Measurements from ENCODE around the gene ESYT1.
"Not testable (repeated sequence)": the region's sequence is repeated elsewhere in the genome, so short reads cannot be mapped to it uniquely, and the experiment has no call there.

ESYT1 gene

DNA sequence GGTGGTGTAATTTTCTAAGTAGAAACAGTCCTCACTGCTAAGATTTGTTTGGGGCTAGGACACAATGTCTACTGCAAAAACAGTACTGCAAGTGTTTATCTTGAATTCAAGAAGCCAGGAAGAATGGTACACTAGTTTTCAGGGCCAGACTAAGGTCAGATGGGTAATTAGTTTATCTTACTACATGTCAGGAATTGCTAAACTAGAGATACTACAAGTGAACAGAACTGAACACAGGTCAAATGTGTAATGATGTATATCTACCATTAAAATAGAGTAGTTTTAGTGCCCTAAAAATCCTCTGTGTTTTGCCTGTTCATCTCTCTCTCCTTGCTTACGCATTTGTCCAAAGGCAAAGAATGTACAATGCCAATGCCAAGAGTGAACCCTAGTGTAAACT, 14.0 kb upstream of the ESYT1 start:
- Histone ChIP-seq H3K27me3 (ENCODE audit: insufficient read depth, poor library complexity, severe bottlenecking) (no peaks in the 10 kb centered on the region), H3K4me3 (replicated peaks; ENCODE audit: insufficient read depth, low read length) (no peak overlapping the region), H3K27ac (replicated peaks) (no peak overlapping the region)
- TF ChIP-seq SPI1 (IDR thresholded peaks at IDR 0.05; ENCODE audit: borderline replicate concordance, low read depth) (no peak), GABPA (IDR thresholded peaks at IDR 0.05; ENCODE audit: low read depth) (no peak)
- TF ChIP-seq, protein P1, sequence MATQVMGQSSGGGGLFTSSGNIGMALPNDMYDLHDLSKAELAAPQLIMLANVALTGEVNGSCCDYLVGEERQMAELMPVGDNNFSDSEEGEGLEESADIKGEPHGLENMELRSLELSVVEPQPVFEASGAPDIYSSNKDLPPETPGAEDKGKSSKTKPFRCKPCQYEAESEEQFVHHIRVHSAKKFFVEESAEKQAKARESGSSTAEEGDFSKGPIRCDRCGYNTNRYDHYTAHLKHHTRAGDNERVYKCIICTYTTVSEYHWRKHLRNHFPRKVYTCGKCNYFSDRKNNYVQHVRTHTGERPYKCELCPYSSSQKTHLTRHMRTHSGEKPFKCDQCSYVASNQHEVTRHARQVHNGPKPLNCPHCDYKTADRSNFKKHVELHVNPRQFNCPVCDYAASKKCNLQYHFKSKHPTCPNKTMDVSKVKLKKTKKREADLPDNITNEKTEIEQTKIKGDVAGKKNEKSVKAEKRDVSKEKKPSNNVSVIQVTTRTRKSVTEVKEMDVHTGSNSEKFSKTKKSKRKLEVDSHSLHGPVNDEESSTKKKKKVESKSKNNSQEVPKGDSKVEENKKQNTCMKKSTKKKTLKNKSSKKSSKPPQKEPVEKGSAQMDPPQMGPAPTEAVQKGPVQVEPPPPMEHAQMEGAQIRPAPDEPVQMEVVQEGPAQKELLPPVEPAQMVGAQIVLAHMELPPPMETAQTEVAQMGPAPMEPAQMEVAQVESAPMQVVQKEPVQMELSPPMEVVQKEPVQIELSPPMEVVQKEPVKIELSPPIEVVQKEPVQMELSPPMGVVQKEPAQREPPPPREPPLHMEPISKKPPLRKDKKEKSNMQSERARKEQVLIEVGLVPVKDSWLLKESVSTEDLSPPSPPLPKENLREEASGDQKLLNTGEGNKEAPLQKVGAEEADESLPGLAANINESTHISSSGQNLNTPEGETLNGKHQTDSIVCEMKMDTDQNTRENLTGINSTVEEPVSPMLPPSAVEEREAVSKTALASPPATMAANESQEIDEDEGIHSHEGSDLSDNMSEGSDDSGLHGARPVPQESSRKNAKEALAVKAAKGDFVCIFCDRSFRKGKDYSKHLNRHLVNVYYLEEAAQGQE (IDR thresholded peaks at IDR 0.05; ENCODE audit: insufficient replicate concordance, low read depth), result no peak
- DNase-seq (ENCODE audit: low read depth in 1 of 2, low spot score in 1 of 2), result no peak

DNA sequence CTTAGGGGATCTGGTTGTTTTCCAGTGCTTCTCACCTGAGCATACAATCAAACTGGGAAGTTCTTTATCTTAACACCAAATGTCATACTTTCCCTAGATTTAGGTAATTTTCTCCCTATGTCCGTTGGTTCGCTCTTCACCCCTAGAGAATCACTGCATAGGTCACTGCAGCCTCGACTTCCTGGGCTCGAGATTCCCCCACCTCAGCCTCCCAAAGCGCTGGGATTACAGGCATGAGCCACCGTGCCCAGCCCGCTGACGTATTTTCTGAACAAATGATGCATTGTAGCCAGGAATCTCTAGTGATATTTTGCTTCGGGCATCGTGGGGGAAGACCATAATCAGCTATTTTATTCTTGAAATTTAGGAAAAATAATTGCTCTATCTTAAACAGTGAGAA, 12.7 kb upstream of the ESYT1 start:
- DNase-seq (ENCODE audit: low read depth in 1 of 2, low spot score in 1 of 2), result no peak
- Histone ChIP-seq H3K27me3 (ENCODE audit: insufficient read depth, poor library complexity, severe bottlenecking) (no peaks in the 10 kb centered on the region), H3K27ac (replicated peaks) (peak overlapping the region; percentile 96), H3K4me3 (replicated peaks; ENCODE audit: insufficient read depth, low read length) (peak overlapping the region; percentile 70)
- TF ChIP-seq SPI1 (IDR thresholded peaks at IDR 0.05; ENCODE audit: borderline replicate concordance, low read depth) (no peak), GABPA (IDR thresholded peaks at IDR 0.05; ENCODE audit: low read depth) (no peak), POLR2AphosphoS5 (IDR thresholded peaks at IDR 0.05; ENCODE audit: low read depth) (no peak; the same call in 1 of the 2 replicates)
- TF ChIP-seq, protein P2, sequence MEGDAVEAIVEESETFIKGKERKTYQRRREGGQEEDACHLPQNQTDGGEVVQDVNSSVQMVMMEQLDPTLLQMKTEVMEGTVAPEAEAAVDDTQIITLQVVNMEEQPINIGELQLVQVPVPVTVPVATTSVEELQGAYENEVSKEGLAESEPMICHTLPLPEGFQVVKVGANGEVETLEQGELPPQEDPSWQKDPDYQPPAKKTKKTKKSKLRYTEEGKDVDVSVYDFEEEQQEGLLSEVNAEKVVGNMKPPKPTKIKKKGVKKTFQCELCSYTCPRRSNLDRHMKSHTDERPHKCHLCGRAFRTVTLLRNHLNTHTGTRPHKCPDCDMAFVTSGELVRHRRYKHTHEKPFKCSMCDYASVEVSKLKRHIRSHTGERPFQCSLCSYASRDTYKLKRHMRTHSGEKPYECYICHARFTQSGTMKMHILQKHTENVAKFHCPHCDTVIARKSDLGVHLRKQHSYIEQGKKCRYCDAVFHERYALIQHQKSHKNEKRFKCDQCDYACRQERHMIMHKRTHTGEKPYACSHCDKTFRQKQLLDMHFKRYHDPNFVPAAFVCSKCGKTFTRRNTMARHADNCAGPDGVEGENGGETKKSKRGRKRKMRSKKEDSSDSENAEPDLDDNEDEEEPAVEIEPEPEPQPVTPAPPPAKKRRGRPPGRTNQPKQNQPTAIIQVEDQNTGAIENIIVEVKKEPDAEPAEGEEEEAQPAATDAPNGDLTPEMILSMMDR (IDR thresholded peaks at IDR 0.05; ENCODE audit: insufficient read depth, low read length), result no peak
- TF ChIP-seq, protein P1 (IDR thresholded peaks at IDR 0.05; ENCODE audit: insufficient replicate concordance, low read depth), result no peak

DNA sequence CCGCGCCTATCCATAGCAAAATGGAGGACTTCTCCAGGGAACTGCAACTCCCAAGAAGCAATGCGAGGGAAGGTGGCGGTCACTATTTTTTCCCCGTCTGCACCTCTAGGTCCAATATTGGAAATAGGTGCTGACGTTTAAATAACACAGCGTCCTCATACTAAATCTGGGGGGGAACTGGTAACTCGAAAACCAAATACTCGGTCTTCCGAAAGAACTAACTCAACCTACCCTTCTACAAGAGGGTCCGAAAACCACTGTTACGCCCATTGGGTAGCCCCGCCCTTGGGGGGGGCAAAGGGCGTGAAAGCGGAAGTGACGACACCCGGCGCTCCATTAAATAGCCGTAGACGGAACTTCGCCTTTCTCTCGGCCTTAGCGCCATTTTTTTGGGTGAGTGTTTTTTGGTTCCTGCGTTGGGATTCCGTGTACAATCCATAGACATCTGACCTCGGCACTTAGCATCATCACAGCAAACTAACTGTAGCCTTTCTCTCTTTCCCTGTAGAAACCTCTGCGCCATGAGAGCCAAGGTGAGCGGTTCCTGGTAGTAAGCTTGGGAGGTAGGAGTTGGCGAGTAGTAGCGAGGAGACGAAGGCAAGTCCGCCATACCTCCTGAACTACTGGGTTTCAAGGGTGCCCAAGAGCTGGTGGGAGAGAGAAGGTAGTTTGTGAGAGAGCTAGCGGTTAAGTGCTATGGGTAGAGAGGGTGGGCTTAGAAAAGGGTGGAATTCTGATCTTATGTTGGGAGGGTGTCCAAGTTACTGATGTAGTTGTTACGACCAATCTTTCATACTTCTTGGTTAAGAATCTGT, 11.6 kb upstream of the ESYT1 start, which contains the start of gene RPL41:
Gene RPL41 (plus strand): TSS at position 367 of the 815 bp plus-strand sequence.
- no peaks in the 10 kb centered on the region for H3K27me3 ChIP-seq (ENCODE audit: insufficient read depth, poor library complexity, severe bottlenecking)
- peak within 1 kb of the TSS; percentile 70 for H3K4me3 ChIP-seq (replicated peaks; ENCODE audit: insufficient read depth, low read length)
- TF ChIP-seq, protein P1 (IDR thresholded peaks at IDR 0.05; ENCODE audit: insufficient replicate concordance, low read depth), result peak; percentile 81
- TF ChIP-seq SPI1 (IDR thresholded peaks at IDR 0.05; ENCODE audit: borderline replicate concordance, low read depth) (peak; percentile 83), POLR2AphosphoS5 (IDR thresholded peaks at IDR 0.05; ENCODE audit: low read depth) (peak; percentile 99), GABPA (IDR thresholded peaks at IDR 0.05; ENCODE audit: low read depth) (peak; percentile 84)
- TF ChIP-seq, protein P2 (IDR thresholded peaks at IDR 0.05; ENCODE audit: insufficient read depth, low read length), result no peak
- peak; percentile 92 for DNase-seq (ENCODE audit: low read depth in 1 of 2, low spot score in 1 of 2)
- H3K27ac ChIP-seq (replicated peaks), result peak within 1 kb of the TSS; percentile 96

DNA sequence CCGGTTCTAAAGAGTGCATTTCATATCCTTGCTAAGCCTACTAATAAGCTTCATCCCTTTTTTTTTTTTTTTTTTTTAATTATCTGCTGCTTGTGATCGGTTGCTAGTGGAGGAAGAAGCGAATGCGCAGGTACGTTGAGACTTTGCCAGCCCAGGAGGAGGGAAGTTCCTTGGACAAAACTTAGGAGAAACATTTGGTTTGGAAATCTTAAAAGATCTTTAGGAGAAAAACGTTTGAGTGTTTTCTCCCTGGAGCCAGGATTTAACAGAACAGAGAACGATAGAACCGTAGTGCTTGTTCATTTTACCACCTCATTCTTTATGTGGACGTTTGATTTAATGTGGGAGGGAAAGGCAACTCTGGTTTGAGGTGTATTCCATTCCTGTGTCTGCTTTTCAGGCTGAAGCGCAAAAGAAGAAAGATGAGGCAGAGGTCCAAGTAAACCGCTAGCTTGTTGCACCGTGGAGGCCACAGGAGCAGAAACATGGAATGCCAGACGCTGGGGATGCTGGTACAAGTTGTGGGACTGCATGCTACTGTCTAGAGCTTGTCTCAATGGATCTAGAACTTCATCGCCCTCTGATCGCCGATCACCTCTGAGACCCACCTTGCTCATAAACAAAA, 10.9 kb upstream of the ESYT1 start:
- DNase-seq (ENCODE audit: low read depth in 1 of 2, low spot score in 1 of 2); H3K27me3 ChIP-seq (ENCODE audit: insufficient read depth, poor library complexity, severe bottlenecking): not testable (repeated sequence)
- Histone ChIP-seq H3K27ac (replicated peaks) (peak overlapping the region; percentile 96), H3K4me3 (replicated peaks; ENCODE audit: insufficient read depth, low read length) (peak overlapping the region; percentile 70)

Measured in HL-60 (cell line).